Neutrophil (primary cell): Measurements from ENCODE around the gene FOXP4.

Source experiments
- H3K27ac ChIP-seq: fragments of 200-600 bp; sonication (generic); 2 replicates; pipeline ENCODE4 v1.5.1; 2016; ENCODE audit warnings: mild to moderate bottlenecking, moderate library complexity
- H3K27me3 ChIP-seq: fragments of 200-600 bp; sonication (generic); 2 replicates; pipeline ENCODE4 v1.6.0; 2016; ENCODE audit warnings: mild to moderate bottlenecking
- H3K36me3 ChIP-seq: fragments of 200-600 bp; sonication (generic); 2 replicates; pipeline ENCODE4 v1.5.1; 2017
- H3K4me1 ChIP-seq, 2 experiments: fragments of 200-600 bp in 1 of 2; sonication (generic) in 1 of 2; 1 replicate in 1 of 2; 2 replicates in 1 of 2; pipeline versions ENCODE4 v1.5.1 to v1.6.1; 2013 to 2016; ENCODE audit warnings: low read depth in 1 of 2, low read length in 1 of 2, mild to moderate bottlenecking in 1 of 2, moderate library complexity in 1 of 2; ENCODE audit not compliant: control insufficient read depth in 1 of 2, insufficient read depth in 1 of 2
- H3K4me3 ChIP-seq, 2 experiments: fragments of 200-600 bp in 1 of 2; sonication (generic) in 1 of 2; 1 replicate in 1 of 2; 2 replicates in 1 of 2; pipeline ENCODE4 v1.5.1; 2013 to 2016; ENCODE audit warnings: low read depth in 1 of 2, low read length in 1 of 2, mild to moderate bottlenecking in 1 of 2, moderate library complexity in 1 of 2
- H3K9me3 ChIP-seq: fragments of 200-600 bp; sonication (generic); 2 replicates; pipeline ENCODE4 v1.5.1; 2016
- CTCF ChIP-seq: fragments of 200-600 bp; sonication (generic); IDR thresholded peaks from 2 replicates; pipeline ENCODE4 v1.5.1; 2016; ENCODE audit warnings: antibody characterized with exemption

The FOXP4 gene

DNA sequence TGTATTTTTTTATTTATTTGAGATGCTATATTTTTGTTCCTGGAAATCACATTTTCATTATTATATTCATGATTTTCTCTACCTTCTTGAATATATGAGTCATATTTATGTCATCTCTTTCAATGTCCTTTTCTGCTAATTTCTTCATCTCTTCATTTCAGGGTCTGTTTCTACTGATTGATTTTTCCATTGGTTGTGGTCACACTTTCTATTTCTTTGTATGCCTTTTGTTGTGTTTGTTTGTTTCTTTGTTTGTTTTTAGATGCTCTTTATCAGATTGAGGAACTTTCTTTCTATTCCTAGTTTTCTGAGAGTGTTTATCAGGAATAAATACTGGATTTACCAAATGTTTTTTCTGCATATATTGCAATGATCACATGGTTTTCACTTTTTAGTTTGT, 75.2 kb downstream of the FOXP4 start:
- H3K9me3 ChIP-seq = no peaks in the 10 kb centered on the region
- no peak overlapping the region for H3K27ac ChIP-seq
- no peak for TF ChIP-seq CTCF
- H3K4me1 ChIP-seq = no peaks in the 10 kb centered on the region
- no peaks in the 10 kb centered on the region for H3K36me3 ChIP-seq
- no peak overlapping the region for H3K4me3 ChIP-seq
- peaks cover 10% of the 10 kb centered on the region for H3K27me3 ChIP-seq

DNA sequence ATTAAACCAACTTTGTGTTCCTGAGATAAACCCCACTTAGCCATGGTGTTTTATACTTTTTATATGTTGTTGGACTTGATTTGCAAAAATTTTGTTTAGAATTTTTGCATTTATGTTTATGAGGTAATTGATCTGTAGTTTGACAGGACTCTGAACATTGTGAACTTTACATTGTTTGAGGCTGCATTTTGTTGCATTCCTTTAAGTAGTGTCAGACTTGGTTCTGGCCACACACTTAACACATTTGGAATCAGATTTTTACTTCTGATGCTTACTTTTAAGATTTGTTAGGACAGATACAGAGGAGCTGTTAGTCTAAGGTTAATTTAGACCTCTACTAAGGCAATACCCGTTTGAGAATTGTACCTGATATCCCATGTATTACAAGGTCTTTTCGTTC, 75.6 kb downstream of the FOXP4 start:
- Histone ChIP-seq H3K4me3 (no peak overlapping the region), H3K27ac (no peak overlapping the region), H3K4me1 (no peaks in the 10 kb centered on the region), H3K36me3 (no peaks in the 10 kb centered on the region), H3K27me3 (peaks cover 10% of the 10 kb centered on the region), H3K9me3 (no peaks in the 10 kb centered on the region)
- TF ChIP-seq CTCF = no peak

DNA sequence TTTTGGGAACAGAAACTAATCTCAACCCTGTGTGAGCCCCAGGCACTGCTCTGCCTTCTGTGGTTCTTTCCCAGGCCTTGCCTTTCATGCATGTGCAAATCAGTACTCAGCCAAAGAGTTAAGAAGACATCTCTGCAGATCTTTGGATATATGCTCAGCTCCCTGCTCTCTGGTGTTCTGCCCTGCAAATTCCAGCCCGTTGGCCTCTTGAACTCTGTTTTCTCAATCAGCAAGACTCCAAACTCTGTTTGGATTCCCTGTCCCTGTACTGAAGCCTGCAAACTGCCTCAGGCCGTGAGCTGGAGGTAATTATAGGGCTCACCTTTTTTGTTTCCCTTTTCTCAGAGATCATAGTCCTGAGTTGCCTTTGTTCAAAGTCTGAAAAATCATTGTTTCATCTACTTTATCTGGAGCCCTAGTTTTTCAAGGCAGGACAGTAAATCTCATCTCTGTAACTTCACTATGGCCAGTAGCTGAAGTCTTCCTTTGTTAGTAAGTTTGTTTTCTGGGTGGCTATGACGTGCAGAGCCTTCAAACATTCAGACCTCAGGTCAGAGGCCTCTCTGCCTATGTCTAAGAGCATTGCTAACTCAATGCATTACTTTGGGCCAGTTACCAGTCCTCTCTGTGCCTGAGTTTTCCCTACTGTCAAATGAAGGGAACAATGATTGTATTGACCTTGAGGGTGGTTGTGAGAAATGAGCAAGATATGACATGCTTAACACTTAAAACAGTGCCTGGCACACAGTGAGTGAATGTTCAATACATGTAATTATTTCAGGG, 76.2 kb downstream of the FOXP4 start:
- Histone ChIP-seq H3K27ac (no peak overlapping the region), H3K9me3 (no peaks in the 10 kb centered on the region), H3K4me3 (no peak overlapping the region), H3K27me3 (peaks cover 10% of the 10 kb centered on the region), H3K36me3 (no peaks in the 10 kb centered on the region), H3K4me1 (no peaks in the 10 kb centered on the region)
- TF ChIP-seq CTCF = no peak

DNA sequence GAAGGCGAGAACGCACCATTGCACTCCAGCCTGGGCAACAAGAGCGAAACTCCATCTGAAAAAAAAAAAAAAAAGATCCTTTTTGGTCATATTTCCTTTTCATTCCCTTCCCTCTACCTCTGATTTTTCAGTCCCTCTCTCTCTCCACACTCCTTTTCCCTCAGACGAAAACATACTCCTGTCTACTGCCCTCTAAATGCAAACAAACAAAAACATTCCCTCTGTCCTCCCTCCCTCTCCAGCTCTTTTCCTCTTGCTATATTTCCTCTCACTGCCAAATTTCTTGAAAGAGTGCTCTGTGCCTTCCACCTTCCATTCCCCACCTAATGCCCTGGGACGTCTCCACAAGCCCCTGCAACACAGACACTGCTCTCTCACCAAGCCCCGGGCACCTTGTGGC, 77.1 kb downstream of the FOXP4 start:
- TF ChIP-seq CTCF = no peak

DNA sequence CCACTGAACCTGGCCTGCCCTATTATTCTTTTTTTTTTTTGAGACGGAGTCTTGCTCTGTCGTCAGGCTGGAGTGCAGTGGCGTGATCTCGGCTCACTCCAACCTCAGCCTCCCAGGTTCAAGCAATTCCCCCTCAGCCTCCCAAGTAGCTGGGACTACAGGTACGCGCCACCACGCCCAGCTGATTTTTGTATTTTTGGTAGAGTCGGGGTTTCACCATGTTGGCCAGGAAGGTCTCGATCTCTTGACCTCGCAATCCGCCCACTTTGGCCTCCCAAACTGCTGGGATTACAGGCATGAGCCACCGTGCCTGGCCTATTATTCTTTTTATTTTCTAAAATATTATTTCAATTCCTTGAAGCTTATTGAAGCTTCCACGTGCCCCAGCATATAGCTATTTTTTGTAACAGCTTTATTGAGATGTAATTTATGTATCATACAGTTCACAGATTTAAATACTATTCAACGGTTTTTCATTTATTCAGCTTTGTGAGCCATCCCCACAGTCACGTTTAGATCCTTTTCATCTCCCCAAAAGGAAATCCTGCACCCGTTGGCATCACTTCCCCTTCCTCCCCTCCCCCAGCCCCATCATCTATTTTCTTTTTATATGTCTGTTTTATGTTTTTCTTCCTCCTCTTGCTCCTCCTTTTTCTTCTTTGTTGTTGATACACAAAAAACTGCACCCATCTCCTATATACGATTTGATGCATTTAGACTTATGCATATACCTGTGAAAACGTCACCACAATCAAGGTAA, 78.6 kb downstream of the FOXP4 start:
- Histone ChIP-seq H3K4me1 (no peaks in the 10 kb centered on the region), H3K9me3 (no peaks in the 10 kb centered on the region), H3K27ac (no peak overlapping the region), H3K4me3 (no peak overlapping the region), H3K27me3 (no peaks in the 10 kb centered on the region), H3K36me3 (no peaks in the 10 kb centered on the region)
- TF ChIP-seq CTCF = no peak

More for the DNA sequence above, 77.1 kb downstream of the FOXP4 start:
- H3K27ac ChIP-seq = no peak overlapping the region
- no peaks in the 10 kb centered on the region for H3K4me1 ChIP-seq
- H3K27me3 ChIP-seq = peaks cover 7% of the 10 kb centered on the region
- no peaks in the 10 kb centered on the region for H3K36me3 ChIP-seq
- no peak overlapping the region for H3K4me3 ChIP-seq
- H3K9me3 ChIP-seq = no peaks in the 10 kb centered on the region
